ENCODE measurements around the gene QRFPR.

GRCh38 chr4:121373841-121374240 lies 7.0 kb downstream of the QRFPR start:
- TF ChIP-seq CTCF (IDR thresholded peaks at IDR 0.05) (no peak), POLR2A (IDR thresholded peaks at IDR 0.05) (no peak), EP300 (IDR thresholded peaks at IDR 0.05) (no peak), POLR2AphosphoS5 (IDR thresholded peaks at IDR 0.05) (no peak)

Measured in gastroesophageal sphincter (tissue), 3 donors.